ENCODE data around the gene TMSB4X.

DNA sequence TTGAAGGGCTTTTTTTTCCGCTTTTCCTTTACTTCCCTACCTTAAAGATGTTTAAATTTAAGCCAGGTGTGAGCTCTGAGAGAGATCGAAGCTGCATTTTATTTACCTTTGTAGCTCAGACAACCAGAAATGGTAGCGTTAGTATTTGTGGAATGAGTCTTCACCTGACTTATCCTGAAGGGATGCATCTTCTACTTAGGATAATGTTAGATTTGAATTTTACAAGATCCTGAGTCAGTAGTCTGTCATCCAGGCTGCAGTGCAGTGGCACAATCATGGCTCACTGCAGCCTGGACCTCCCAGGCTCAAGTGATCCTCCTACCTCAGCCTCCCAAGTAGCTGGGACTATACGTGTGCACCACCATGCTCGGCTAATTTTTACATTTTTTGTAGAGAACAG is 26.2 kb downstream of the TMSB4X start:
- TF ChIP-seq CTCF (optimal IDR thresholded peaks at IDR 0.05 in 1 of 3, IDR thresholded peaks at IDR 0.05 in 1 of 3, conservative IDR thresholded peaks at IDR 0.05 in 1 of 3; ENCODE audit: extremely low read depth in 1 of 3, insufficient read depth in 2 of 3, low read length in 3 of 3): no peak
- TF ChIP-seq EZH2 (IDR thresholded peaks at IDR 0.05; ENCODE audit: low read length): no peak
